Breast epithelium (tissue), 3 donors: ENCODE results near the gene BFAR.

Experiments
- CTCF ChIP-seq, 3 donors: fragments of 450-650 bp; IDR thresholded peaks; one replicate each; pipeline ENCODE4 v1.5.1; 2016 to 2017; ENCODE audit warnings: antibody characterized with exemption in 3 of 3, mild to moderate bottlenecking in 3 of 3, moderate library complexity in 3 of 3
- POLR2A ChIP-seq: fragments of 450-650 bp; IDR thresholded peaks from one replicate; pipeline ENCODE4 v1.6.1; 2016; ENCODE audit warnings: antibody characterized with exemption, mild to moderate bottlenecking, moderate library complexity
- POLR2AphosphoS5 ChIP-seq, 3 donors: sonication (generic); formaldehyde crosslinking; IDR thresholded peaks; one replicate each; pipeline ENCODE4 v1.6.1; 2017; ENCODE audit warnings: antibody characterized with exemption in 3 of 3

- TF ChIP-seq CTCF (IDR thresholded peaks at IDR 0.05), result no peak
- no peak for TF ChIP-seq POLR2A
- no peak for TF ChIP-seq POLR2AphosphoS5 (IDR thresholded peaks at IDR 0.05)
These were observed 37.0 kb downstream of the BFAR start for GRCh38 chr16:14669776-14670175.
